Measurements from ENCODE around the gene MDFIC.

The MDFIC gene

DNA sequence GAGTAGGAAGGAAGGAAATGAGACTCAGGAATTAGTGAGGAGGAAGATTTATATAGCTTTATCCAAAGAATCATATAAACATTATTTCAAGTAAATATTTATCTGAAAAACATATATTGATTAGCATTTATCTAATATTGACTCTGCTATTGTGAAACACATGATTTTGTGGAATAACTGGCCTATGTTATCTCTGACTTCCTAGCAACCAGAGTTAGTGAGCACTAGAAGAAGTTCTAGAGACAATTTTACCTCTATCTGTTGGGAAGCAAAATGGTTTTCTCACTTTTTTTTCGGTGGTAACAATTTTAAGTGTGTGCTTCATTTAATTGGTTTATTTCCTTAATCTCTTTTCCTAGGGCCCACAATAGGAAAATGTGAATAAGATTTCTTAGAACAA, 21.6 kb downstream of the MDFIC start:
- H3K4me3 ChIP-seq (ENCODE audit: low read depth, low read length): no peak overlapping the region
- no peak for DNase-seq (ENCODE audit: low read depth)
- TF ChIP-seq MYC (IDR thresholded peaks at IDR 0.05; ENCODE audit: low read depth, low read length): no peak
- no peak for TF ChIP-seq POLR2A (IDR thresholded peaks at IDR 0.05; ENCODE audit: extremely low read depth, insufficient read length)
- TF ChIP-seq, protein P1, sequence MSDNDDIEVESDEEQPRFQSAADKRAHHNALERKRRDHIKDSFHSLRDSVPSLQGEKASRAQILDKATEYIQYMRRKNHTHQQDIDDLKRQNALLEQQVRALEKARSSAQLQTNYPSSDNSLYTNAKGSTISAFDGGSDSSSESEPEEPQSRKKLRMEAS (IDR thresholded peaks at IDR 0.05; ENCODE audit: low read depth, low read length): no peak
- TF ChIP-seq, protein P2, sequence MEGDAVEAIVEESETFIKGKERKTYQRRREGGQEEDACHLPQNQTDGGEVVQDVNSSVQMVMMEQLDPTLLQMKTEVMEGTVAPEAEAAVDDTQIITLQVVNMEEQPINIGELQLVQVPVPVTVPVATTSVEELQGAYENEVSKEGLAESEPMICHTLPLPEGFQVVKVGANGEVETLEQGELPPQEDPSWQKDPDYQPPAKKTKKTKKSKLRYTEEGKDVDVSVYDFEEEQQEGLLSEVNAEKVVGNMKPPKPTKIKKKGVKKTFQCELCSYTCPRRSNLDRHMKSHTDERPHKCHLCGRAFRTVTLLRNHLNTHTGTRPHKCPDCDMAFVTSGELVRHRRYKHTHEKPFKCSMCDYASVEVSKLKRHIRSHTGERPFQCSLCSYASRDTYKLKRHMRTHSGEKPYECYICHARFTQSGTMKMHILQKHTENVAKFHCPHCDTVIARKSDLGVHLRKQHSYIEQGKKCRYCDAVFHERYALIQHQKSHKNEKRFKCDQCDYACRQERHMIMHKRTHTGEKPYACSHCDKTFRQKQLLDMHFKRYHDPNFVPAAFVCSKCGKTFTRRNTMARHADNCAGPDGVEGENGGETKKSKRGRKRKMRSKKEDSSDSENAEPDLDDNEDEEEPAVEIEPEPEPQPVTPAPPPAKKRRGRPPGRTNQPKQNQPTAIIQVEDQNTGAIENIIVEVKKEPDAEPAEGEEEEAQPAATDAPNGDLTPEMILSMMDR (IDR thresholded peaks at IDR 0.05; ENCODE audit: low read depth, low read length): no peak

DNA sequence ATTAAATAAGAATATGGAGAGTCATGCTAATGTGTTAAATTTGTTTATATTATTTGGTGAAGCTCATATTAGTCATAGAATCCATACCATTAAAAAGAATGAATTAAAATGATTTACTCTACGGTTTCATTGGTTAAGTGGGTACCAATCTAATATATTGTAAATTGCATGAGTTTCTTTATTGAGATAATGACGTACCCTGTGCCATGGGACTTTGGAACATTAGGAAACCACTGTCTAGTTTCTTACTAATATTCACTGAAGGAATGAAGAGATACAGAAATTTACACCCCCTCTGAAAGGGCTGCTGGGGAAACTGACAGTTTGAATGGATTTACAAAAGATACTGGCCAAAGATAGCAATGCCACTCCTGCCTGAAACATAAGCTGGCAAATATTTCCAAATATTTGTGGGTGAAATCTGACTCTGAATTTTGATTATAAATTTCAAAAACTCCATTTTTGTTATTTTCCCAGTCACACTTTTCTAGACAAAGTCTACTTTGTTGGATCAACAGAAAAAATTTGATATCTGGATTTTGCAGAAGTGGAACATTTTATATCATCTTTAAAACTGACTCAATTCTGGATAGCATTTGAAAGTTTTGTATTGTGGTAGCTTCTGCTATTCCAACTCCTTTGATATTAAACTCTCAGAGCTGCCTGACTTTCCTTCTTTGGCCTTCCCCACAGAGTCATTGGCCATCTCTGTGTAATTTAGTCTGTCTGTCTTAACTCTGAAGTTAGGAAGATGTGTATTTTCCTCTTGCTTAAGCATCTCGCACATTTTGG, 22.3 kb downstream of the MDFIC start:
- DNase-seq (ENCODE audit: low read depth): no peak
- H3K4me3 ChIP-seq (ENCODE audit: low read depth, low read length): no peak overlapping the region
- TF ChIP-seq, protein P2 (IDR thresholded peaks at IDR 0.05; ENCODE audit: low read depth, low read length): no peak
- TF ChIP-seq MYC (IDR thresholded peaks at IDR 0.05; ENCODE audit: low read depth, low read length) (no peak), POLR2A (IDR thresholded peaks at IDR 0.05; ENCODE audit: extremely low read depth, insufficient read length) (no peak)
- TF ChIP-seq, protein P1 (IDR thresholded peaks at IDR 0.05; ENCODE audit: low read depth, low read length): no peak

DNA sequence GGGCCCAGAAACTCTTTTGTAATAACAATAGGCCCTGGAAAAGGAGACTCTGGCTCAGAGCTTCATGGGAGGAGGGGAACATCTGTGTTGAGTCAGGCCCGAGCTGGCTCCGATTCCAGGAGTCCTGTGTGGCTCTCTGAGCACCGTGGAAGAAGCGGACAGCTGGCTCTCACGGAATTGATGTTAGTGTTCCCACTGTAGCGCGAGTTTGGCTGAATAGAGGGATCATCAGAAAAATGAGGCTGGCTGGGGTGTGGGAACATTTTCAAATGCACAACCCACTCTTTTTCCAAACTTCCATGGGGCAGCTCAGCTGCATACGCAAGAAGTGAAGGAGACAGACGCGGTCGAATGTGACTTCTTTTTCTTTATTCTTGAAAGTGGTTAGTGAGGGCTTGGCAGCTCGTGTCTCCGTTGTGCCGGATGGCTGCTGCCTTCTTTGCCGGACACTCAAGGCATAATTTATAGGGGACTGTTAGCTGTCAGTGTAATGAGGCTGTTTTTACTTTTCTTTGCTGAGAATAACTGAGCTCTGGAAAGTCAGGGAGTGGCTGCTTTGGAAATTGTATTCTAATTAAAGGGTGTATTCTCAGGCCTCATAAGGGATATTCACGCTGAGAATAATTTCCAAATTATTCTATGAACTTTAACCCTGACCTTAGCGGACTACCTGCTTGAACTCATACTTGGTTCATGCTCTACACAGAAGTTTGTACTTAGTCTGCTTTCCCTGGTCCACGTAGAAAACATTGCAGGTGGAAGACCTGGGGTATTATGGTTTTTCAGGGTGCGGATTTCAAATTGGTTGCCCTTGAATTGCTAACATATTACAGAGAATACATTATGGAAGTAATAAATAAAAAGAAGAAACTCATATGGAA, 23.1 kb downstream of the MDFIC start:
- no peak overlapping the region for H3K4me3 ChIP-seq (ENCODE audit: low read depth, low read length)
- DNase-seq (ENCODE audit: low read depth): no peak
- TF ChIP-seq, protein P2 (IDR thresholded peaks at IDR 0.05; ENCODE audit: low read depth, low read length): no peak
- no peak for TF ChIP-seq MYC (IDR thresholded peaks at IDR 0.05; ENCODE audit: low read depth, low read length)

DNA sequence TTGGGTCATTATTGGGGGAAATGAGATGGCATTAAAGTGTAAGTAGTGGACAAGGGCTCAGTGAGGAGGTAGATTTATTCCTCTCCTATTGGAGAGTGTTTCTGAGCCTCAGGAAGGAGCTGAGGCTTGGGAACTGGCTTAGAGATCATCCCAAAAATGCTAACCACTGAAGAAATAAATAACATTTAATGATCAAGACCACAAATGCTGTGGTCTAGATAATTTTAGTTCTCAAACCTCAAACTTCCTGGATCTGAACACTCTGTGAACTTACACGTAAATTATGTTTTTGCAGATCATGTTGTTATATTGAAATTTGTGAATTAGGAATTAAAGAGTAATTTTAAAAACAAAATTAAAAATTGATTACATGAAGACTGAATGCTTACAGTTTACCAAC, 27.3 kb downstream of the MDFIC start:
- TF ChIP-seq POLR2A (IDR thresholded peaks at IDR 0.05; ENCODE audit: extremely low read depth, insufficient read length) (no peak), MYC (IDR thresholded peaks at IDR 0.05; ENCODE audit: low read depth, low read length) (no peak)
- TF ChIP-seq, protein P2 (IDR thresholded peaks at IDR 0.05; ENCODE audit: low read depth, low read length): no peak
- TF ChIP-seq, protein P1 (IDR thresholded peaks at IDR 0.05; ENCODE audit: low read depth, low read length): no peak
- no peak overlapping the region for H3K4me3 ChIP-seq (ENCODE audit: low read depth, low read length)
- no peak for DNase-seq (ENCODE audit: low read depth)

DNA sequence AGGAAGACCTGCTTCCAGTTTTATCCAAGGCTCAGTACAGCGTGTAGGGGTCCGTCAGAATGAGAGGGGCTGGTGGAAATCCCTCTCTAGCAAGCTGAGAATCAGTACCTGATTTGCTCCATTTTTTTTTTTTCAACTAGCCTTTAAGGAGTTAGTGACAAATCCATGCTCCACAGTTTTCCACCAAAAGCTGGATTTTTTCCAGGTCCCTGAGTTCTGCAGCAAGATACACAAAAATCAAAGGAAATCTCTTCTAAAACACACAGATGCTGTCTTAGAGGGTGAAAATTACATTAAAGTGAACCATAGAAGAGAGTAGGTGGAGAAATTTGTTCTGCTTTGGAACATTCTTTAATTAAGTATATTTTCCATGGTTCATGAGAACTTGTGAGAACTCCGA, 30.4 kb downstream of the MDFIC start:
- TF ChIP-seq, protein P2 (IDR thresholded peaks at IDR 0.05; ENCODE audit: low read depth, low read length): no peak
- no peak for TF ChIP-seq POLR2A (IDR thresholded peaks at IDR 0.05; ENCODE audit: extremely low read depth, insufficient read length)
- no peak overlapping the region for H3K4me3 ChIP-seq (ENCODE audit: low read depth, low read length)
- DNase-seq (ENCODE audit: low read depth): no peak

All from NB4 (cell line).